ENCODE data around the gene LRG1. TPM values are rescaled to one million over a fixed set of nuclear protein-coding genes. Genes with fewer than 3 reads are reported as not detected.
"Not testable (repeated sequence)": the region's sequence is repeated elsewhere in the genome, so short reads cannot be mapped to it uniquely, and the experiment has no call there.

The LRG1 gene
- total RNA-seq, 1 donor from 2014 or later = 0.40 TPM

GRCh38 chr19:4566402-4567051 is 26.7 kb upstream of the LRG1 start:
- Mint-ChIP-seq H3K4me1 (no peaks in the 10 kb centered on the region), H3K9me3 (no peaks in the 10 kb centered on the region), H3K36me3 (ENCODE audit: low read depth) (no peaks in the 10 kb centered on the region), H3K4me3 (no peak overlapping the region), H3K27ac (no peak overlapping the region), H3K27me3 (no peaks in the 10 kb centered on the region)
- intact Hi-C loops (cut with micrococcal nuclease) = no loop called here
- no peak for DNase-seq

GRCh38 chr19:4563562-4563961 is 23.7 kb upstream of the LRG1 start:
- intact Hi-C loops (cut with micrococcal nuclease); H3K27me3 Mint-ChIP-seq; H3K27ac Mint-ChIP-seq; H3K4me3 Mint-ChIP-seq; H3K9me3 Mint-ChIP-seq; DNase-seq; H3K36me3 Mint-ChIP-seq (ENCODE audit: low read depth); H3K4me1 Mint-ChIP-seq: not testable (repeated sequence)

DNA sequence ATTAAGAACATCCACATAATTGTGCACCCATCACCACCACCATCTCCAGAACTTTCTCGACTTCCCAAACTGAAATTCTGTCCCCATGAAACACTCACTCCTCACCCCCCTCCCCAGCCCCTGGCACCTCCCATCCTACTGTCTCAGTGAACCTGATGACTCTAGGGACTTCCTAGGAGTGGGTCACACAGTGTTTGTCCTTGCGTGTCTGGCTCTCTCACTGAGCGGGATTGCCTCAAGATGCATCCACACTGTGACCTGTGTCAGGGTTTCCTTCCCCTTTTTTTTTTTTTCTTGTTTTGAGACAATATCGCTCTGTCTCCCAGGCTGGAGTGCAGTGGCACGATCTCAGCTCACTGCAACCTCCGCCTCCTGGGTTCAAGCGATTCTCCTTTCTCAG is 22.2 kb upstream of the LRG1 start:
- H3K4me3 Mint-ChIP-seq; H3K36me3 Mint-ChIP-seq (ENCODE audit: low read depth); H3K27ac Mint-ChIP-seq; H3K4me1 Mint-ChIP-seq; intact Hi-C loops (cut with micrococcal nuclease); H3K9me3 Mint-ChIP-seq; DNase-seq; H3K27me3 Mint-ChIP-seq: not testable (repeated sequence)

- Mint-ChIP-seq H3K27ac (no peak within 1 kb of the TSS), H3K4me3 (no peak within 1 kb of the TSS), H3K9me3 (no peaks in the 10 kb centered on the region), H3K27me3 (no peaks in the 10 kb centered on the region), H3K4me1 (no peaks in the 10 kb centered on the region), H3K36me3 (ENCODE audit: low read depth) (no peaks in the 10 kb centered on the region)
- intact Hi-C loops (cut with micrococcal nuclease) = loop anchor here (5.0 kb wide), 1 partner anchor 78 kb away; the partner anchor contains the start of gene TNFAIP8L1
- no peak for DNase-seq
Measured at GRCh38 chr19:4559569-4559968, 19.7 kb upstream of the LRG1 start, which contains the start of gene SEMA6B. TSS of gene SEMA6B (minus strand) at chr19:4559684. CDS start at chr19:4558457, 1,227 bp downstream.

GRCh38 chr19:4557971-4558941 is 18.4 kb upstream of the LRG1 start:
- DNase-seq = peak; percentile 79
- intact Hi-C loops (cut with micrococcal nuclease) = loop anchor here (5.0 kb wide), 1 partner anchor 79 kb away; the partner anchor contains the start of gene TNFAIP8L1
- H3K36me3 Mint-ChIP-seq (ENCODE audit: low read depth) = no peaks in the 10 kb centered on the region
- no peaks in the 10 kb centered on the region for H3K9me3 Mint-ChIP-seq
- no peaks in the 10 kb centered on the region for H3K4me1 Mint-ChIP-seq
- no peak overlapping the region for H3K4me3 Mint-ChIP-seq
- H3K27me3 Mint-ChIP-seq = no peaks in the 10 kb centered on the region
- no peak overlapping the region for H3K27ac Mint-ChIP-seq

- Mint-ChIP-seq H3K27me3 (no peaks in the 10 kb centered on the region), H3K4me1 (no peaks in the 10 kb centered on the region), H3K9me3 (no peaks in the 10 kb centered on the region), H3K4me3 (no peak overlapping the region), H3K36me3 (ENCODE audit: low read depth) (no peaks in the 10 kb centered on the region), H3K27ac (no peak overlapping the region)
- peak; percentile 73 for DNase-seq
- intact Hi-C loops (cut with micrococcal nuclease) = loop anchor here (5.0 kb wide), 1 partner anchor 80 kb away; the partner anchor contains the start of gene TNFAIP8L1
Measured at GRCh38 chr19:4557144-4557970, 17.5 kb upstream of the LRG1 start.

GRCh38 chr19:4556597-4557127 is 16.8 kb upstream of the LRG1 start:
- no peak overlapping the region for H3K4me3 Mint-ChIP-seq
- H3K36me3 Mint-ChIP-seq (ENCODE audit: low read depth) = no peaks in the 10 kb centered on the region
- H3K27ac Mint-ChIP-seq = no peak overlapping the region
- intact Hi-C loops (cut with micrococcal nuclease) = loop anchor here (5.0 kb wide), 1 partner anchor 81 kb away; the partner anchor contains the start of gene TNFAIP8L1
- no peaks in the 10 kb centered on the region for H3K9me3 Mint-ChIP-seq
- peak; percentile 68 for DNase-seq
- no peaks in the 10 kb centered on the region for H3K27me3 Mint-ChIP-seq
- no peaks in the 10 kb centered on the region for H3K4me1 Mint-ChIP-seq

GRCh38 chr19:4555657-4556561 is 16.1 kb upstream of the LRG1 start:
- no peaks in the 10 kb centered on the region for H3K4me1 Mint-ChIP-seq
- H3K4me3 Mint-ChIP-seq = no peak overlapping the region
- no peaks in the 10 kb centered on the region for H3K36me3 Mint-ChIP-seq (ENCODE audit: low read depth)
- H3K27me3 Mint-ChIP-seq = no peaks in the 10 kb centered on the region
- intact Hi-C loops (cut with micrococcal nuclease) = loop anchor here (5.0 kb wide), 1 partner anchor 81 kb away; the partner anchor contains the start of gene TNFAIP8L1
- H3K27ac Mint-ChIP-seq = no peak overlapping the region
- no peaks in the 10 kb centered on the region for H3K9me3 Mint-ChIP-seq
- no peak for DNase-seq

GRCh38 chr19:4554717-4555116 is 14.9 kb upstream of the LRG1 start:
- Mint-ChIP-seq H3K27ac (no peak overlapping the region), H3K4me3 (no peak overlapping the region), H3K36me3 (ENCODE audit: low read depth) (no peaks in the 10 kb centered on the region), H3K4me1 (no peaks in the 10 kb centered on the region), H3K9me3 (no peaks in the 10 kb centered on the region), H3K27me3 (no peaks in the 10 kb centered on the region)
- no peak for DNase-seq
- intact Hi-C loops (cut with micrococcal nuclease) = loop anchor here (5.0 kb wide), 1 partner anchor 83 kb away; the partner anchor contains the start of gene TNFAIP8L1

DNA sequence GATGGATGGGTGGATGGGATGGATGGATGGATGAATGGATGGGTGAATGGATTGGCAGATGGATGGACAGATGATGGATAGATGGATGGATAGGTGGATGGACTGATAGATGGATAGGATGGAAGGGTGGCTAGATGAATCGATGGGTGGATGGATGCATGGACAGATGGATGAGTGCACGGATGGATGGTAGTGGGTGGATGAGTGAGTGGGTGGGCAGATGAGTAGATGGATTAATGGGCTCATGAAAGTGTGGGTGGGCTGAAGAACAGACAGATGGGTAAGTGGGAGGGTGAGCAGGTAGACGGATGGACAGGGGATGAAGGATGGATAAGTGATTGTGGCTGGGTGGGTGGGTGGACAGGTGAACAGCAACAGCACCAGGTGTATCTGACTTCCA is 13.9 kb upstream of the LRG1 start:
- no peaks in the 10 kb centered on the region for H3K9me3 Mint-ChIP-seq
- H3K27me3 Mint-ChIP-seq = no peaks in the 10 kb centered on the region
- intact Hi-C loops (cut with micrococcal nuclease) = no loop called here
- no peaks in the 10 kb centered on the region for H3K36me3 Mint-ChIP-seq (ENCODE audit: low read depth)
- DNase-seq = no peak
- H3K4me1 Mint-ChIP-seq = no peaks in the 10 kb centered on the region
- H3K27ac Mint-ChIP-seq = no peak overlapping the region
- H3K4me3 Mint-ChIP-seq = no peak overlapping the region

GRCh38 chr19:4553092-4553695 is 13.4 kb upstream of the LRG1 start:
- H3K9me3 Mint-ChIP-seq = no peaks in the 10 kb centered on the region
- H3K27ac Mint-ChIP-seq = no peak overlapping the region
- H3K4me1 Mint-ChIP-seq = no peaks in the 10 kb centered on the region
- intact Hi-C loops (cut with micrococcal nuclease) = no loop called here
- no peaks in the 10 kb centered on the region for H3K36me3 Mint-ChIP-seq (ENCODE audit: low read depth)
- DNase-seq = no peak
- H3K4me3 Mint-ChIP-seq = no peak overlapping the region
- H3K27me3 Mint-ChIP-seq = no peaks in the 10 kb centered on the region

- Mint-ChIP-seq H3K4me1 (no peaks in the 10 kb centered on the region), H3K4me3 (no peak overlapping the region), H3K27me3 (no peaks in the 10 kb centered on the region), H3K9me3 (no peaks in the 10 kb centered on the region), H3K36me3 (ENCODE audit: low read depth) (no peaks in the 10 kb centered on the region), H3K27ac (no peak overlapping the region)
- intact Hi-C loops (cut with micrococcal nuclease) = no loop called here
- DNase-seq = no peak
Measured at GRCh38 chr19:4552525-4552819, 12.6 kb upstream of the LRG1 start.
